HG03097 (cell line): Measurements from ENCODE around the gene GRIN2B.

Source experiments
- ATAC-seq: cut with Tn5 transposase; IDR thresholded peaks from one replicate; pipeline ENCODE4 v1.9.1; 2021; ENCODE audit not compliant: unreplicated experiment, low FRiP score

Gene GRIN2B

DNA sequence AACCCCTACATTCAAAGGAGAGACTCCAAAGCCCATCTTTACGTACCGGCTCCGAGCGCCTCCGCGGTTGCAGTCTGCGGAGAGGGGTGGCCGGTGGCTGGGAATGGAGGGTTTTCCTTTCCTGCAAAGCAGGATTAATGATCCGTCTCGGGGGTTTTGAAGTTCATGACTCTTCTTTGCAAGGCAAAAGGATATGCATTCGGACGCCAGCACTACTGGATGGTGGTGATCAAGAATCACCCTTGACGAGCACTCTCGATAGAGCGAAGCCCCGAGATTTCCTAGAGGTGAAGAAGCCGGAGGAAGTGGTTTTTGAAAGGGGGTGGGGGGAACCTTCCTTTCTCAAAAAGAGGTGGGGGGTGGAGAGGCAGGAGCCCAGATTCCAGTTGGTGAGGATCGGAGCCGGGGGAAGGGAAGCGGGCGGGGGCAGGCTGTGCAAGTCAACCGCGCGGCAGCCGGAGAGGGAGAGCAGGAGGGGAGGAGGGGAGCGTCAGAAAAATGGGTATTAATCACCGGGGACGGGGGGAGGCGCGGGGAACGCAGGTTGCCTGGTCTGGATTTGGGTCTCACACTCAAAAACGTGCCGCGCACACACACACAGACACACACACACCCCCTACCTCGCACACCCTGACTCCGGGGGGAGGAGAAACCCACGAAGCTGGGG lies at the start of gene GRIN2B:
Gene GRIN2B, minus strand, starts transcription at position 307 of the 667 bp plus-strand sequence. CDS start 115,394 bp downstream, outside the sequence.
- no peak for ATAC-seq

DNA sequence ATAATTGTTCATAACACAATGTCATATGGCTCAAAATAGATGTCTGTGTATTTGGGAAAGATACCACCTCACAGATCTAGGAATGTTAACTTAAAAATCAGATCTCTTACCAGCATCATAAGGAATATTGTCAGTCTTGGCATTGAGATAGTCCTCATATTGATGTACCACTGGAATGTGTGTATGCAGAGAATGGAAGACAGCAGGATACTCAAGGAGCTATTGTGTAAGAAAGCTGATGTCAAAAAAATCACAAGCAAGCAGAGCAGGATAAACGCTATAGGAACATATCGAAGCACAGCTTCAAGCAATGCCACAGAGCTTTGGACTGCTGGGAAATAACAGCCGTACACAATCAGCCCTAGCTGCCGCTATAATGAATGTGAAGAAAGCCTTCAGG lies 45.1 kb upstream of the GRIN2B start:
- no peak for ATAC-seq

DNA sequence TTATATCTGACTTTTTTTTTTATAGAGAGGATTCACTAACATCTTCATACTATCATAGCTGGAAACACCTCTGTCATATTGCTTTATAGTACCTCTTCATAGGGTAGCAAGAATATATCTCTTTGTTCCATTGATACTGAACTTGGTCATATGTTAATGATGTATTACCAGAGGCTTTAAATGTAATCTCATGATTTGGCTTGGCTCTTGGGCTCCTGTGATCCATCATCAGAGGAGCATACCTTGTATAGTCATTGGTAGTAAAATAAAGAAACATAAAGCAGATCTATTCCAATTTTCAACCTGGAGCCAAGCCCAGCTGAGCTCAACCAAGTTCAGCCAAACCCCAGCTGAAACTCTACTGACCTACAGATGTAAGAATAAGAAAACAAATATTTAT lies 43.2 kb upstream of the GRIN2B start:
- no peak for ATAC-seq

DNA sequence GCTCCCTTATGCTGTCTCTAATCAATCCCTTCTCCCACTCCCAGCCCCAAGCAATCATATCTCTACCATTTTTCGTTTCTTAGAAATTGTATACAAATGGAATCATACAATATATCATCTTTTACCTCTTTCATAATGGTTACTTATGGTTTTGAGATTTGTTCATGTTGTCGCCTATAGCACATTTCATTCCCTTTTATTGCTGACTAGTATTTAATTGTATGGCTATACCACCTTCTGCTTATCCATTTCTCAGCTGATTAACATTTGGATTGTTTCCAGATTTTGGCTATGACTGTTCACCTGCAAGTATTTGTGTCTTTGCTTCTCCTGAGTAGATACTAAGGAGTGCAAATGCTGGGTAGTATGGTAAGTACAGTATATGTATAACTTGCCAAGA lies 36.7 kb upstream of the GRIN2B start:
- ATAC-seq, result no peak

DNA sequence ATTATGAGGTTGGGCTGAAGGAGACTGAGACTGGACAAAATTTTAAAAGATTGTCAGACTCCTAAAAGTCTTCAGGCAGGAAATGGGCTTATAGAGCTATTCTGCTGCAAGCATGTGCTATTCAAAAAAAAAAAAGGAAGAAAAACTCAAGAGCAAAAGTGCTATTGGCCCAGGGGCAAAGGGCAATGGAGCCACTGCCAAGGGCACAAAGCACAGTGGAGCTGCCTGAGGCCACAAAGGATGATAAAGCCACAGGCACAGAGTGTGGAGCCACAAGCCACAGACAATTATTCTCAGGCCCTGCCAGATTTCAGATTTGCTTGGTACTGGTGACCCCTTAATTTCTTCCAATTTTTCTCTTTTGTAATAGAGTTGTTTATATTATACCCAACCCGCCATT lies 29.6 kb upstream of the GRIN2B start:
- ATAC-seq, result no peak

DNA sequence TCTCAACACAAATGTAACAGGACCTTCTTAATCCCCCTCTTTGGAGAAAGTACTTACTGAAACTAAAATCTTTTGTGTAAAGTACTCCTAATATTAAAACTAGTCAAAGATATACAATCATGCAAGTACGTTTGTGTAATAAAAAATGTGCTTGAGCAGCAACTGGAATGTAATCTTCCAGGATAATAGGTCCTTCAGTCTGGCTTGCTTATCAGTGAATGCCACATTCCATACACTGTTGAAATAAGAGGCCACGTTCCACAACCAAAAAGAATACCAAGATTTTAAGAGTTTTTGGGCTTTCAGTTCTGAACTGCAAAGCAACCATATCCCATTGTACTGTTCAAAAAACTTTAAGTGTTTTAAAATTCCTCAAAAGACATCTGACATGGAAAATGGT lies 26.2 kb upstream of the GRIN2B start:
- ATAC-seq, result no peak

DNA sequence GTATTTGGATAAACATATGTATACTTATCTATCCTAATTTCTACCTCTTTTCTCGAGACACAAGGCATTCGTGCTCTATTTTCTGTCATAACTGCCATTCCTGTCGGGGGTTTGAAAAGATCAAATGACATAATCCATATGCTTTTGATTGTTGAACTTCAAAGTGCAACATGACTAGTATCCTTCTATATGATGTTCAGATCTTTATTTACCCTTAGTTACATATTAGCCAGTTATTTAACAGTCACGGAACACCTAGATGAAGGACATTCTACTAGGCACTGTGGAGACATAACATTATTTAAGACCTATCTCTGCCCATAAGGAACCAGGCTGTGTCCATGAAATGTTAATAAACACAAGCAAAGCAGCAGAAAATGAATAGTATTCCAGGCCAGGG lies 11.2 kb upstream of the GRIN2B start:
- no peak for ATAC-seq

DNA sequence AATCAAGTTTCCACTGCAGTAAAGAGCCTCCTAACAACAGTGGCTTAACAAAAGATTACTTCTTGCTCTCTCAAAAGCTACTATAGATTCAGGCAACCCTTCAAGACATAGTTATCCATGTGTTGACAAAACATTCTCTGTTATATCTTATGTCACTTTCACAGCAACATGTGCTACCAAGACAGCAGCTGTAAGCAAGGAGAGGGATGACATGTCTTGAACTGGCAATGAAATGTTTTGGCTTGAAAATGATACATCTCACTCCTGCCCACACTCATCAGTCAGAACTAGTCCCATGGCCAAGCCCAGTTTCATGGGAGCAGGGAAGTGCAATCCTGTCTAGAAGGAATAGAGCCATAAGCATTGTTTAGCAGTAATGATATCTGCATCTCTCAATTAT lies 10.7 kb upstream of the GRIN2B start:
- no peak for ATAC-seq

DNA sequence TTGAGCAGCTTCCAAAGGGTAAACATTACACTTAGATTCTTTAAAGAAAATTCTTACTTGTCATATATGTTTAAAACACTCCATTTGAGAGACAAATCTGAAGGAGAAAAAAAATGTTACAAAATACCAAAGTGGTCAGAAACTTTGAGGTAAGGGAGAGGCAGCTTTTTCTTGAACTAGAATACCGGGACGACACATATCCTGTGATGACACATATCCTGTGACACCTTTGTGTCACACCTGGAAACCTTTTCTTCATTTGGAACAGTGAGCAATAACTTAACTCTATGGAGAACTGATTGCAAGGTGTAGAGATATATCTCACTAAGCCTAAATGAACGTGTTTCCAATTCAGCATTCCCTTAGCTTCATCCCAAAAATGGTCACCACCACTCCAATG lies 4.6 kb upstream of the GRIN2B start:
- ATAC-seq, result no peak

DNA sequence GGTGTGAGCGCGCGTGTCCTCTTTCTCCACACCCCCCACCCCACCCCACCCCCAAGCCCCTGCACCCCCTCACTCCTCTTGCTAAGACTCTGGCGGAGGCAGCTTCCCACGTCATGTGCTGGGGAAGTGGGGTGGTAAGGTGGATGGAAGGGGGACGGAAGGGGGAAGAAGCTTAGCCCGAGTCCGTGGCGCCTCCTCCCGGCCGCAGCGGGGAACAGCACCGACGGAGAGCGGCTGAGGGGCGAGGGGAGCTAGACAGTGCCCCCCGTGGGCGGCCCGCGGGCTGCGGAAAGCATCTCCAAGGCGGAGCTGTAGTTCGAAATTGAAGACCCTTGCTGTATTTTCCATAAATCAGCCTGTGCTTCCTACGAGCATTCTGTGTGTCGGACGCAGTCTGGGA lies 588 bp upstream of the GRIN2B start:
- no peak for ATAC-seq

DNA sequence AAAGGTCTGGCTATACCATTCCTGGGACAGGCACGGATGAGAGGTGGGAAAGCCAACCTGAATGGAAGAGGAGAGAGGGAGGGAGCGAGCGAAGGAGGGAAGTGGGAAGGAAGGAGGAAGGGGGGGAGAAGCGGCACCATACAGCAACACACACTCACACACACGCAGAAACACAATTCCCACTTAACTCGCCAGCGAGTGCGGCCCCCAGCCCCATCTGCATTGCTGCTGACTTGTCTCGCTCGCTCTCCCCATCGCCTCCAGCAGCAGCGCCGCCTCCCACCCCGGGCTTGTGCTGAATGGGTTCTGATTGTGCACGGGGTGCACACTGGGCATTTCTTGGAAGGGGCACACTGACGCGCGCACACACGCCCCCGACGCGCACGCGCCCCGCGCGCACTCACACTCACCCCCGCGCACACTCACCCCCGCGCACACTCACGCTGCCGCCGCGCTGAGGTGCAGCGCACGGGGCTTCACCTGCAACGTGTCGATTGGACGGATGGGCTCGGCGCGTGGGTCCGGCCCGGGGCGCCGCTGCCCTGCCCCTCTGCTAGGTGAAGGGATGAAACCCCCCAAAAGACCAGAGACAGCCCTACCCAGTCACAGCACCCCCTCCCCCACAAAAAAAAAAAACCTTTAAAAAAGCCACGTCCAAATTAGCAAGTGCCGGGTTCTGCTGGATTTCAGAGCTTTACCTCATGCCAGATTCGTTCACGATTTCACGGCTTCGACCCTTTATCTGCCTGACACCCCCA lies 685 bp downstream of the GRIN2B start:
- no peak for ATAC-seq

DNA sequence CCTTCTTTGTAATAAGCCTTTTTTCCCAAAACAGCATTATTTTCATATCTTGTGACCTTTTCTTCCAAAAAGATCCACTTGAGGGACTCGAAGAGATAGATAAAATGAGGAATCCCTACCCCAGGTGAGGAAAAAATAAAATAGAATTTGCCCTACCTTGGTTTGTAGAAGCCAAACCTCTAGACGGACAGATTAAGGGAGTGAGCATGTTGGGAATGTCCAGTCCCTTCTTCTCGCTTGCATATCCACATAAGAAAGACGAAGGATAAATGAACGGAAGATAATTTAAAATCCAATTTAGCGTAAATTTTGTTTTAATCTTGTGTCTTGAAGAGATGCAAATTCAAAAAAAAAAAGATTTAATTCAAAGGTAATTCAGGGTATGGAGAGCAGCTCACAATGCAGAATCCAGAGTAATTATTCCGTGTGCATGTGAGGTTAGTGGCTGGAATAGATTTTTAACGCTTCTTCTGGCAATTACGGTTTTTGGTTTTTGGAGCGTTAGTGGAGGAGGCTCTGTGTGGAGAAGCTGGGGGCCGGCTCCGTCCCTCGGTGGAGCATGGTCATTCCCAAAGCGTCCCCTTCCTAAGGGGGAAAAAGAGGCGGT lies 1.5 kb downstream of the GRIN2B start:
- ATAC-seq, result no peak

DNA sequence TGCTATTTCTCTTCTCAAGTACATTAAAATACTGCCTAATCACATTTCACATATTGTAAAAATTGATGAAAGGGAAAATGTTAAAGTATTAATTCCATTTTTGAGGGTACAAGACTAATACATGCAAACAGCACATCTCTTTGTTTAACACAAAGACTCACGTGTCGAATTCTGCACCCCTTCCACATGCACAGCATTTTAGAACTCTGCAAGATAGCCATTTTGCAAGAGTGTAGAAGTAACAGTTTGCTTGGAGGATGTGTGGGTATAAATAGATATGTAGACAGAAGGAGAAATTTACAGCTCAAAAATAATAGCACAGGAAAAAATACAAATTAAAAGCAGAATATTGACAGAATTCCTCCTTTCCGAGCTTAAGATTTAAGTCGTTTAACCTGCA lies 2.5 kb downstream of the GRIN2B start:
- no peak for ATAC-seq

DNA sequence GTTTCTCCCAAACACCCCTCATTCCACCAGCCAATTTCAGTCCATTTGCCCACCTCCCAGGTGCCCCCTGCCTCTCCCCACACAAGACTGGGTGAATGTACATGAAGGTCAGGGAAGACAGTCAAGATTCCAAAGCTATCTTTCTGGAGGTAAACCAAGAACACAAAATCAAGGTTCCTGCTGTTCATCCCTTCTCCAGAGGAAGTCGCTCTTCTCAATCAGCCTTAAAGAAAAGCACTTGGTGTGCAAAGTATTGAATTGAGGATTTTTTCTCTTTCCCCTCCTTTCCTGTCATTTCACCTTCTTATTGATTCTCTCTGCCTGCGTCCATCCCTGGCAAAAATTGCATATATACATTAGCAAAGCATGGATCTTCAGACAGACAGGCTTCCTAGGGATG lies 4.5 kb downstream of the GRIN2B start:
- ATAC-seq, result no peak

DNA sequence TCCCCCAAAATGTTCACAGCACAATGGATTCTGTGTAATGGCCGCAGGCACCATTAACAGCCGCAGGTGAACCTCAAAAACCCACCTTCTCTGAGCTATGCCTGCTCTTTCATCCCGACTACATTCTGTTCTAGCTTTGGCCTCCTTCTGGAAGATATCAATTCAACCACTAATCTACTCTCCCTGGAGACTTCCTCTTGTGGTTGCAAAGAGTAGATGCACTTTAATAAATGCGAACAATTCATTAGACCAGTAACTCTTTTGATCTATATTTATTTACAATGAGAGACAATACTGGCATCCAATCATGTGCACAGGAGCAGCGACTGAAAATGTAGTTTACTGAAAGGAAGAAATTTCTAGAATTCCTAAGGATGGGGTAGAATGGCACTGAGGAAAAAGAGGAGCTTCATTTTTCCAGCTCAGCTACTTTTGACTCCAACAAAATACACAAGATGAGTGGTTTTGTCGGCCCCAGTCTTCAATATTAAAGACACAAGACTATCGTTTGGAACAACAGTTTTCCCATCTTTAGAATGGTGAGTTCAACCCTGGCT lies 5.3 kb downstream of the GRIN2B start:
- no peak for ATAC-seq

DNA sequence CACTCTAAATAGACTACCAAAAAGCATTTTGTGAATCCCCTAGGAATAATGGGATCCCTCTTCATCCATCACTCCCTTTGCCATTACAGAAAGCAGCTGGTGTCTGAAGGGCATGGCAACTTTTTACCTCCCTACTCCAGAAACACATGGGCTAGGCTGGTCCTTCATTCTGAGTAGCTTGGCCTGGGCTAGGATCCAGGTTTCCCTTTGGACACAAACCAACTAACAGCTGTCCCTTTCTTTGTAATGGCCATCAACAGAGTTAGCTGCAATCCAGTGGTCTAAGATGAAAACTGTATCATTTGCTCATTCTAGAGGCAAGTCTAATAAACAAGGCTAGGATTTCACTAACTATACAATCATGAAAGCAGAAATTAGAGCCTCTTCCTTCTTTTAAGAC lies 7.4 kb downstream of the GRIN2B start:
- ATAC-seq, result no peak

DNA sequence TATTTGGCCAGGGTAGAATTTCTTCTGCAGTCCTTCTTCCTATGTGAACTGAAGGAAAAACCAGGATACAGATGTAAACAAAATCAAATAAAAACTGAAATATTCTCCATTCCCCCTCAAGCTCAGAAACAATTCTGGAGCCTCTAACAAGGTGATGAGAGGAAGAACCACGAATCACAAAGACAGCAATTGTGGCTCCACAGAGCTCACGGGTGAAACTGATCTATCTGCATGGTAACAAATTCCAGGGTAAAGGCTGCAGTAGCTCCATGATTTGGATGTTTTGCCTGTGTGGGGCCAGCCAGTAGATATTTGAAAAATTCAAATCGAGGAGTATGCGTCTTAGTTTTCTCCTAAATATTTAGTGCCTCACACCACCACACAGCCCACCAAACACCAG lies 10.6 kb downstream of the GRIN2B start:
- no peak for ATAC-seq

DNA sequence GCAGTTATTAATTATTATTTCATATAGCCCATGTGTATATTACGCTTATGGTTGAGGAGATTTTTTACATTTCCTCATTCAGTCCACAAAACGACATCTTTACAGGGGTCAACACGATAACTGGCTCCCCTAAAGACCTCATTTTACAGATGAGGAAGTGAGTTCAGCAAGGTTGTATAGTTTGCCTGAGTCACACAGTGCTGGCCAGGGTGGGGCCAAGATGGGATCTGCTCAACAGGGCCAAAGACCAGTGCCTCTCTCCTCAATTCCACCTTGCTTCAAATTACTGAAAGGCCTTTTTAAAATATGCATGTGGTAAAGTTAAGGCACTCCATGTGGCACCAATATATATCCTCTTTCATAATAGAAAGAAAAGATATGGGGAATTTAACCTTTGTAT lies 13.1 kb downstream of the GRIN2B start:
- ATAC-seq, result no peak

DNA sequence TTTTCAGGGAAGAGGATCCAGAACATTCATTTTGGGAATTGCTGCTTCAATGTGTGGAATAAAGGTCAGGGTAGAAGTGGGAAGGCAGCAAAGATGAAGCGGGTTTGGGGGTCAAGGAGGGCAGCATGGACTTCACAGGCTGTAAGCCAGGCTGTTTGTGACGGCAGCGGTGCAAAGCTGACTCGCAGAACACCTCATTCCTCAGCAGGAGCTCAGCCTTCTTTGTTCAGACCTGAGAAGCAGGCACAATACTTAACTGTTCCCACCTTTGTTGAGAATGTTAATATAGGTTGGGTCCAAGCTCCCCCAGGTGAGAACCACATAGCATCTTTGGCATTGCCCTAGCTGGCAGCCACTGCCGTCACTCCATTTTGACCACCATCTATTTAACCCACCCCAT lies 16.7 kb downstream of the GRIN2B start:
- no peak for ATAC-seq

DNA sequence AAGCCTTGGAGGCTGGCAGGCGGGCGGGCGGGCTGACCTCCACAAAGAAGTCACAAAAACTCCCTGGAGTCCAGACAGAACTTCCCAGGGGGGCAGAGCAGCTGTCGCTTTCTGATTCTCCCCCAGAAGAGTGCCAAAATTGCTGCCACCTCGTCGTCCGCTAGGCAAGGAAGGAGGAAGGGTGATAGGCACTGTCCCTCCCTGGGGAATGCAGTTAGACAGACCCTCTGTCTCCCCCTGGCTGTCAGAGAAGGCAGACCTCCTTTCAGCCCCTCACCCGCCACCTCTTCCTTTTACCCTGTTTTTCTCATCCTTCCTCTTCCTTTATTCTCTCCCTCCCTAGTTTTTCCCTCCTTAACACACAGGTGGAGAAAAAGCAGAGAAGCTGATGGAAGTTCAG lies 18.7 kb downstream of the GRIN2B start:
- no peak for ATAC-seq

DNA sequence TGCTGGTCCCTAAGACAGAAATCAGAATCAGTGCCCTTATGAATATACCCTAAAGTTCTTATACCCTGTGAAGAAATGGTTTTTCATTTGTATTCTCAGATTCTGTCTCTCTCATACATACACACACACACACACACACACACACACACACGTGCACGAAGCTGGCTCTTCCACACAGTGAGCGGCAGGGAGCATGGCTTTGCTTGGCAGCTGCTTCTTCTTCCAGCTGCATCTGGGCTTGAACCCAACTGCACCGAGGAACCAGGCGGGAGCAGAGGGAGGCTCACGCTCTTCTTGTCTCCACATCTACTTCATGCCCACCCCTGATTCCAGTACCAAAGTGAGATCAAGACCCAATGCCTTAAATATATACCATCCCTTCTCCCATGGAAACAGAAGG lies 19.4 kb downstream of the GRIN2B start:
- no peak for ATAC-seq
